Measurements from ENCODE around the gene MAPK7.

GRCh38 chr17:19361326-19361725, 17.0 kb upstream of the MAPK7 start:
- TF ChIP-seq MYNN (IDR thresholded peaks at IDR 0.05) = no peak
- TF ChIP-seq MYNN (CRISPR knock-in tag; IDR thresholded peaks at IDR 0.05) = no peak
- TF ChIP-seq CTCF (IDR thresholded peaks at IDR 0.05 in 2 of 3, conservative IDR thresholded peaks at IDR 0.05 in 1 of 3; ENCODE audit: insufficient read depth in 2 of 3, low read depth in 1 of 3, low read length in 3 of 3) = no peak

All from K562 (cell line).